Upper lobe of right lung (tissue), 1 donor: ENCODE measurements around the gene OCIAD1. TPM values are rescaled to one million over a fixed set of nuclear protein-coding genes. Genes with fewer than 3 reads are reported as not detected.
"Not testable (repeated sequence)": the region's sequence is repeated elsewhere in the genome, so short reads cannot be mapped to it uniquely, and the experiment has no call there.

Experiments used
- ATAC-seq: fragments of 200-7000 bp; cut with Tn5 transposase; one replicate; pipeline ENCODE4 v1.9.1; 2020; ENCODE audit warnings: mild to moderate bottlenecking, moderate library complexity
- DNase-seq: peaks from one replicate; pipeline ENCODE4 v3.0.0-alpha.2; 2020
- H3K27ac ChIP-seq: fragments of 200-600 bp; one replicate; pipeline ENCODE4 v1.8.0; 2022
- H3K27me3 ChIP-seq: fragments of 200-600 bp; one replicate; pipeline ENCODE4 v1.8.0; 2022; ENCODE audit warnings: mild to moderate bottlenecking
- H3K36me3 ChIP-seq: fragments of 200-600 bp; one replicate; pipeline ENCODE4 v1.8.0; 2022
- H3K4me1 ChIP-seq: fragments of 200-600 bp; one replicate; pipeline ENCODE4 v1.8.0; 2022
- H3K4me3 ChIP-seq: fragments of 200-600 bp; one replicate; pipeline ENCODE4 v1.8.0; 2022; ENCODE audit warnings: mild to moderate bottlenecking
- H3K9me3 ChIP-seq: fragments of 200-600 bp; one replicate; pipeline ENCODE4 v1.8.0; 2022
- CTCF ChIP-seq: fragments of 200-600 bp; IDR thresholded peaks from one replicate; pipeline ENCODE4 v1.8.0; 2022; ENCODE audit warnings: antibody characterized with exemption
- intact Hi-C: fragments of 100-400 bp; cut with DNase I; formaldehyde crosslinking; loops from one replicate; pipeline ENCODE4 v1.11.0; 2022
- total RNA-seq: library from RNA; stranded (reverse); fragmentation: NEBNext Ultra II Directional; extraction: Animal tissue kit (Norgen Biotek cat#: 25700); gene quantifications from one replicate; pipeline ENCODE4 v1.2.1, GENCODE V29; 2021
- donor health status: DM: no; HTN: yes; CAD: no; lungs with severe emphysema.

Gene OCIAD1
- total RNA-seq, 1 donor from 2014 or later: 101 TPM

GRCh38 chr4:48812866-48813265, 18.0 kb upstream of the OCIAD1 start:
- DNase-seq (no peak), ATAC-seq (no peak)
- Histone ChIP-seq H3K36me3 (no peaks in the 10 kb centered on the region), H3K27me3 (no peaks in the 10 kb centered on the region), H3K9me3 (no peaks in the 10 kb centered on the region), H3K4me3 (no peak overlapping the region), H3K4me1 (no peaks in the 10 kb centered on the region), H3K27ac (no peak overlapping the region)
- TF ChIP-seq CTCF: no peak
- intact Hi-C loops: no loop called here

GRCh38 chr4:48813964-48814363, 16.9 kb upstream of the OCIAD1 start:
- no peak for DNase-seq
- intact Hi-C loops: no loop called here
- no peaks in the 10 kb centered on the region for H3K27me3 ChIP-seq
- no peak overlapping the region for H3K27ac ChIP-seq
- no peak overlapping the region for H3K4me3 ChIP-seq
- ATAC-seq: no peak
- no peaks in the 10 kb centered on the region for H3K4me1 ChIP-seq
- TF ChIP-seq CTCF: no peak
- H3K9me3 ChIP-seq: no peaks in the 10 kb centered on the region
- no peaks in the 10 kb centered on the region for H3K36me3 ChIP-seq

GRCh38 chr4:48815483-48815882, 15.4 kb upstream of the OCIAD1 start:
- Histone ChIP-seq H3K27me3 (no peaks in the 10 kb centered on the region), H3K4me3 (no peak overlapping the region), H3K36me3 (no peaks in the 10 kb centered on the region), H3K9me3 (no peaks in the 10 kb centered on the region), H3K27ac (no peak overlapping the region), H3K4me1 (no peaks in the 10 kb centered on the region)
- no peak for TF ChIP-seq CTCF
- intact Hi-C loops: no loop called here
- ATAC-seq: no peak
- no peak for DNase-seq

GRCh38 chr4:48816297-48816696, 14.6 kb upstream of the OCIAD1 start:
- ATAC-seq, H3K27ac ChIP-seq: not testable (repeated sequence)

GRCh38 chr4:48816971-48817370, 13.9 kb upstream of the OCIAD1 start:
- Histone ChIP-seq H3K4me3 (no peak overlapping the region), H3K27me3 (no peaks in the 10 kb centered on the region), H3K4me1 (no peaks in the 10 kb centered on the region), H3K9me3 (no peaks in the 10 kb centered on the region), H3K27ac (no peak overlapping the region), H3K36me3 (no peaks in the 10 kb centered on the region)
- TF ChIP-seq CTCF: no peak
- intact Hi-C loops: no loop called here
- ATAC-seq: no peak
- DNase-seq: no peak

More at GRCh38 chr4:48816297-48816696, 14.6 kb upstream of the OCIAD1 start:
- H3K27me3 ChIP-seq, DNase-seq, H3K9me3 ChIP-seq, H3K36me3 ChIP-seq, H3K4me3 ChIP-seq, H3K4me1 ChIP-seq, intact Hi-C loops: not testable (repeated sequence)

DNA sequence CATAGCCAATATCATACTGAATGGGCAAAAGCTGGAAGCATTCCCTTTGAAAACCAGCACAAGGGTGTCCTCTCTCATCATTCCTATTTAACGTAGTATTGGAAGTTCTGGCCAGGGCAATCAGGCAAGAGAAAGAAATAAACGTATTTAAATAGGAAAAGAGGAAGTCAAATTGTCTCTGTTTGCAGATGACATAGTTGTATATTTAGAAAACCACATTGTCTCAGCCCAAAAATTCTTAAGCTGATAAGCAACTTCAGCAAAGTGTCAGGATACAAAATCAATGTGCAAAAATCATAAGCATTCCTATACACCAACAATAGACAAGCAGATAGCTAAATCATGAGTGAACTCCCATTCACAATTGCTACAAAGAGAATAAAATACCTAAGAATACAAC, 9.5 kb upstream of the OCIAD1 start:
- H3K4me1 ChIP-seq, intact Hi-C loops, H3K36me3 ChIP-seq, ATAC-seq, H3K4me3 ChIP-seq, H3K27ac ChIP-seq, DNase-seq, H3K27me3 ChIP-seq, H3K9me3 ChIP-seq: not testable (repeated sequence)

DNA sequence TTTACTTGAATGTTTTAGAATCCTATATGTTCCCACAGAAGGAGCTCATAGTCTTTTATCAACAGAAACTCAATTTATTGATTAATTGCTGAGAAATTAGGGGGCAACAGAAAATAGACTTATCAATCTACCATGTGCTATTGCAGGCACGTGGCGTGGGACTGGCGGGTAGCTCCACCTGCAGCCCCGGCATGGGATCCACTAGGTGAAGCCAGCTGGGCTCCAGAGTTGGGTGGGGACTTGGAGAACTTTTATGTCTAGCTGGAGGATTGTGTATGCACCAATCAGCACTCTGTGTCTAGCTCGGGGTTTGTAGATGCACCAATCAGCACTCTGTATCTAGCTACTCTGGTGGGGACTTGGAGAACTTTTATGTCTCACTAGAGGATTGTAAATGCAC, 3.3 kb upstream of the OCIAD1 start:
- DNase-seq (no peak), ATAC-seq (no peak)
- intact Hi-C loops: no loop called here
- Histone ChIP-seq H3K4me3 (no peak overlapping the region), H3K4me1 (peaks cover 9% of the 10 kb centered on the region), H3K27me3 (no peaks in the 10 kb centered on the region), H3K27ac (no peak overlapping the region), H3K9me3 (no peaks in the 10 kb centered on the region), H3K36me3 (no peaks in the 10 kb centered on the region)
- no peak for TF ChIP-seq CTCF
